Subcutaneous adipose tissue (tissue), 4 donors: ENCODE measurements around the gene KIAA2012. TPM values are rescaled to one million over a fixed set of nuclear protein-coding genes. Genes with fewer than 3 reads are reported as not detected.

ENCODE experiments used
- CTCF ChIP-seq: fragments of 450-650 bp; IDR thresholded peaks from one replicate; pipeline ENCODE4 v1.5.1; 2016; ENCODE audit warnings: low read depth, mild to moderate bottlenecking, control low read depth, antibody characterized with exemption, moderate library complexity
- total RNA-seq, 4 donors: library from RNA; depleted of rRNA; stranded (reverse); fragments of >200 nt; gene quantifications; one replicate each; pipeline ENCODE4 v1.1.0, GENCODE V29; 2016

The KIAA2012 gene
- total RNA-seq, 4 donors from 2014 or later: not detected

GRCh38 chr2:202136526-202136925 is 63.5 kb downstream of the KIAA2012 start:
- no peak for TF ChIP-seq CTCF

GRCh38 chr2:202140522-202141252 is 67.6 kb downstream of the KIAA2012 start:
- TF ChIP-seq CTCF: no peak

- TF ChIP-seq CTCF: no peak
These were observed 68.4 kb downstream of the KIAA2012 start for GRCh38 chr2:202141329-202141947.

- no peak for TF ChIP-seq CTCF
These were observed 69.5 kb downstream of the KIAA2012 start for GRCh38 chr2:202142540-202142939.

GRCh38 chr2:202147775-202148174 is 74.7 kb downstream of the KIAA2012 start:
- no peak for TF ChIP-seq CTCF

GRCh38 chr2:202148515-202149154 is 75.6 kb downstream of the KIAA2012 start:
- no peak for TF ChIP-seq CTCF

GRCh38 chr2:202149155-202149762 is 76.2 kb downstream of the KIAA2012 start:
- TF ChIP-seq CTCF: no peak
